Rectal smooth muscle tissue (tissue), 1 donor: ENCODE results near the gene EGF.

Experiments
- H3K27ac ChIP-seq: one replicate; pipeline ENCODE4 v1.7.0; 2013; ENCODE audit warnings: low read depth, low read length, inconsistent platforms
- H3K27me3 ChIP-seq: one replicate; pipeline ENCODE4 v1.7.0; 2013; ENCODE audit warnings: low read length; ENCODE audit not compliant: control insufficient read depth, insufficient read depth
- H3K36me3 ChIP-seq: one replicate; pipeline ENCODE4 v1.7.0; 2013; ENCODE audit warnings: low read length; ENCODE audit not compliant: control insufficient read depth, insufficient read depth
- H3K4me1 ChIP-seq: one replicate; pipeline ENCODE4 v1.7.0; 2013; ENCODE audit warnings: low read length; ENCODE audit not compliant: control insufficient read depth, insufficient read depth
- H3K4me3 ChIP-seq: one replicate; pipeline ENCODE4 v1.7.0; 2013; ENCODE audit warnings: low read length
- H3K9ac ChIP-seq: one replicate; pipeline ENCODE4 v1.7.0; 2013; ENCODE audit warnings: low read length

EGF gene

GRCh38 chr4:110009550-110009949 lies 96.9 kb downstream of the EGF start:
- no peak overlapping the region for H3K27ac ChIP-seq
- H3K4me3 ChIP-seq, result no peak overlapping the region
- H3K9ac ChIP-seq, result no peak overlapping the region
- H3K27me3 ChIP-seq, result no peaks in the 10 kb centered on the region
- H3K36me3 ChIP-seq, result no peaks in the 10 kb centered on the region
- H3K4me1 ChIP-seq, result no peaks in the 10 kb centered on the region

- Histone ChIP-seq H3K9ac (no peak overlapping the region), H3K36me3 (no peaks in the 10 kb centered on the region), H3K27me3 (no peaks in the 10 kb centered on the region), H3K4me3 (no peak overlapping the region), H3K4me1 (no peaks in the 10 kb centered on the region), H3K27ac (no peak overlapping the region)
Observed at GRCh38 chr4:110010797-110011196, 98.1 kb downstream of the EGF start.

GRCh38 chr4:110012917-110013316 lies 100.2 kb downstream of the EGF start:
- no peak overlapping the region for H3K27ac ChIP-seq
- no peak overlapping the region for H3K9ac ChIP-seq
- no peaks in the 10 kb centered on the region for H3K36me3 ChIP-seq
- no peak overlapping the region for H3K4me3 ChIP-seq
- no peaks in the 10 kb centered on the region for H3K27me3 ChIP-seq
- no peaks in the 10 kb centered on the region for H3K4me1 ChIP-seq

GRCh38 chr4:110014233-110014632 lies 101.5 kb downstream of the EGF start:
- Histone ChIP-seq H3K4me3 (no peak overlapping the region), H3K4me1 (no peaks in the 10 kb centered on the region), H3K27me3 (no peaks in the 10 kb centered on the region), H3K36me3 (no peaks in the 10 kb centered on the region), H3K9ac (no peak overlapping the region), H3K27ac (no peak overlapping the region)

- H3K27me3 ChIP-seq, result no peaks in the 10 kb centered on the region
- H3K4me1 ChIP-seq, result no peaks in the 10 kb centered on the region
- no peaks in the 10 kb centered on the region for H3K36me3 ChIP-seq
- no peak overlapping the region for H3K27ac ChIP-seq
- no peak overlapping the region for H3K4me3 ChIP-seq
- no peak overlapping the region for H3K9ac ChIP-seq
Observed at GRCh38 chr4:110019153-110019552, 106.5 kb downstream of the EGF start.

GRCh38 chr4:110020139-110020538 lies 107.5 kb downstream of the EGF start:
- H3K27ac ChIP-seq, result no peak overlapping the region
- no peaks in the 10 kb centered on the region for H3K4me1 ChIP-seq
- H3K4me3 ChIP-seq, result no peak overlapping the region
- no peaks in the 10 kb centered on the region for H3K27me3 ChIP-seq
- no peaks in the 10 kb centered on the region for H3K36me3 ChIP-seq
- no peak overlapping the region for H3K9ac ChIP-seq

GRCh38 chr4:110020646-110021443 lies 108.2 kb downstream of the EGF start:
- Histone ChIP-seq H3K9ac (no peak overlapping the region), H3K27me3 (no peaks in the 10 kb centered on the region), H3K36me3 (no peaks in the 10 kb centered on the region), H3K4me3 (no peak overlapping the region), H3K27ac (no peak overlapping the region), H3K4me1 (no peaks in the 10 kb centered on the region)

- Histone ChIP-seq H3K4me1 (no peaks in the 10 kb centered on the region), H3K4me3 (no peak overlapping the region), H3K36me3 (no peaks in the 10 kb centered on the region), H3K9ac (no peak overlapping the region), H3K27ac (no peak overlapping the region), H3K27me3 (no peaks in the 10 kb centered on the region)
Observed at GRCh38 chr4:110022457-110022856, 109.8 kb downstream of the EGF start.

GRCh38 chr4:110025056-110025455 lies 112.4 kb downstream of the EGF start:
- Histone ChIP-seq H3K4me3 (no peak overlapping the region), H3K36me3 (no peaks in the 10 kb centered on the region), H3K27ac (no peak overlapping the region), H3K9ac (no peak overlapping the region), H3K27me3 (no peaks in the 10 kb centered on the region), H3K4me1 (no peaks in the 10 kb centered on the region)

- H3K36me3 ChIP-seq, result no peaks in the 10 kb centered on the region
- no peaks in the 10 kb centered on the region for H3K27me3 ChIP-seq
- no peak overlapping the region for H3K9ac ChIP-seq
- H3K4me1 ChIP-seq, result no peaks in the 10 kb centered on the region
- no peak overlapping the region for H3K4me3 ChIP-seq
- H3K27ac ChIP-seq, result no peak overlapping the region
Observed at GRCh38 chr4:110025718-110026117, 113.0 kb downstream of the EGF start.

GRCh38 chr4:110032603-110033002 lies 119.9 kb downstream of the EGF start:
- no peak overlapping the region for H3K4me3 ChIP-seq
- H3K9ac ChIP-seq, result no peak overlapping the region
- H3K27ac ChIP-seq, result no peak overlapping the region
- no peaks in the 10 kb centered on the region for H3K36me3 ChIP-seq
- H3K27me3 ChIP-seq, result no peaks in the 10 kb centered on the region
- H3K4me1 ChIP-seq, result no peaks in the 10 kb centered on the region

- Histone ChIP-seq H3K36me3 (no peaks in the 10 kb centered on the region), H3K4me3 (no peak overlapping the region), H3K9ac (no peak overlapping the region), H3K27ac (no peak overlapping the region), H3K4me1 (no peaks in the 10 kb centered on the region), H3K27me3 (no peaks in the 10 kb centered on the region)
Observed at GRCh38 chr4:110033355-110034025, 120.8 kb downstream of the EGF start.

GRCh38 chr4:110034026-110034393 lies 121.3 kb downstream of the EGF start:
- Histone ChIP-seq H3K4me1 (no peaks in the 10 kb centered on the region), H3K27me3 (no peaks in the 10 kb centered on the region), H3K27ac (no peak overlapping the region), H3K9ac (no peak overlapping the region), H3K36me3 (no peaks in the 10 kb centered on the region), H3K4me3 (no peak overlapping the region)
